HG02798 (cell line): ENCODE results near the gene UNC13A.
A peak's percentile ranks its signal among the peaks of the same experiment; 100 is the strongest.
"Not testable (repeated sequence)": the region's sequence is repeated elsewhere in the genome, so short reads cannot be mapped to it uniquely, and the experiment has no call there.

Experiments
- ATAC-seq: cut with Tn5 transposase; IDR thresholded peaks from one replicate; pipeline ENCODE4 v1.9.1; 2021; ENCODE audit warnings: mild to moderate bottlenecking; ENCODE audit not compliant: unreplicated experiment, poor library complexity

Gene UNC13A

DNA sequence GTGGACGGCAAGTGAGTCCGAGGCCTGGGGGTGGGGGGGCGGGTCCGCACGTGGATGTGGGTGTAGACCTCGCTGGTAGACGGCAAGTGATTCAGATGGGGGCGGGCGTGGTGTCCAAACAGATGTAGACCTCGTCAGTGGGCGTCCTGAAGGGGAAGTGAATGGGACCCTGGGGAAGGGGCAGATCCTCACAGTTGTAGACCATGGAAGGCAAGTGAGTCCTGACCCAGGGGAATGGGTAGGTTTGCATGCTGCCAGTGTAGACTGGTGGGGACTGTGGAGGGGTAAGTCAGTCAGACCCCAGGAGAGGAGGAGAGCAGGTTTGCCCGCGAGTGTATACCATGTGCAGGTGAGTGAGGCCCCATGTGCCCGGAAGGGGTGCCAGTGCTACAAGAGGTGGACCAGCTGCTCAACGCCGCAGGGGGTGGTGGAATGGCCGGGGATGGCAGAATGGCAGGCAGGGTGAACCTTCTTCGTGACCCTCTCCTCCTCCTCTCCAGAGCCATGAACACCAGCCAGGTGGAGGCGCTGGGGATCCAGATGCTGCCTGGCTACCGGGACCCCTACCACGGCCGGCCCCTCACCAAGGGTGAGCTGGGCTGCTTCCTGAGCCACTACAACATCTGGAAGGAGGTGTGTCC, 110.6 kb downstream of the UNC13A start:
- no peak for ATAC-seq

DNA sequence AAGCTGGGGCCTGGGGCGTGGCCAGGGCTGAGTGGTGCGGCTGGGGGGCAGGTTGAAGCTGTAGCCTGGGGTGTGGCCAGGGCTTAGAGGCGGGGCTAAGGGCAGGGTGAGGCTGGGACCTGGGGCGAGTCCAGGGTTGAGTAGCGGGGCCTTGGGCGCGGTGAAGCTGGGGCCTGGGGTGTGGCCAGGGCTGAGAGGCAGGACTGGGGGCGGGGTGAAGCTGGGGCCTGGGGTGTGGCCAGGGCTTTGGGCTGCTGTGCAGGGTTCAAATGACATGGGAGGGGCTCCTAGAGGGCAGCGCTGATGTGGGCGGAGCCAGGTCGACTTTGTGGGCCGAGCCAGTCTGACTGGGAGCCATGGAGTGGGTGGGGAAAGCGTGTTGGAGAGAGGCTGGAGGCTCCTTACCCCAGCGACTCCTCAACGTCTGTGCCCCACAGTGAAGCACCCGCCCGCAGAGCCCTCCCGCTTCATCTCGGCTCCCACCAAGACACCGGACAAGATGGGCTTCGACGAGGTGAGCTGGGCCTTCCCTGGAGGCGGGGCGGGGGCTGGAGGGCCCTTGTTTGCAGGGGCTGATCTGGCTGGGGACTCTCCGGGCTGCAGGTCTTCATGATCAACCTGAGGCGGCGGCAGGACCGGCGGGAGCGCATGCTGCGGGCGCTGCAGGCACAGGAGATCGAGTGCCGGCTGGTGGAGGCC, 111.2 kb downstream of the UNC13A start:
- no peak for ATAC-seq

DNA sequence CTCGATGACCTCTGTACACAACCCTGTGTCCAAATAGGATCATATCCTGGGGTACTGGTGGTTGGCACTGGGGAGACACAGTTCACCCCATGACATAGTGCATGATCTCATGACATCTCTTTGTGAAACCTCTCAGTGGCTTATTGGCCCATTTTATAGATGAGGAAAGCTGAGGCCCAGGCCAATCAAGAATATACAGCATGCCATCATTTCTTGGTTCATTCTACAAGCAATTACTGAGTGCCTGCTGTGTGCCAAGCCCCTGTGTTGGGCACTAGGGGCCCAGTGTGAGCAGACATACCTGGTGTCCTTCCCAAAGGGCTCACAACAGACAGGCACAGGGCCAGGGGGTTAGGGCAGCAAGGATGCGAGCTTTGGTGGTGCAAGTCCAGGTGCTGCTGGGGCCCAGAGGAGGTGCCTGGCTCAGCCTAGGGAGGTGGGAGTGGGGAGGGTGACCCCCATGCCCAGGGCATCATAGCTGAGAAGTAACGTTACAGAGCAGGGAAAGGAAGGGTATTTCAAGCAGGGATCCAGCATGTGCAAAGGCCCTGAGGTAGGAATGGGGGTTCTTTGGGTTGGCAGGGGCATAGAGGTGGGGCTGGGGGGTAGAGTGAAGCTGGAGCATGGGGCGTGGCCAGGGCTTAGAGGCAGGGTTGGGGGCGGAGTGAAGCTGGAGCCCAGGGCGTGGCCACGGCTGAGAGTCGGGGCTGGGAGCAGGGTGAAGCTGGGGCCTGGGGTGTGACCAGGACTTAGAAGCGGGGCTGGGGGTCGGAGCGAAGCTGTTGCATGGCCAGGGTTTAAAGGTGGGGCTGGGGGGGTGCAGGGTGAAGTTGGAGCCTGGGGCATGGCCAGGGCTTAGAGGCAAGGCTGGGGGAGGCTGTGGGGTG, 112.0 kb downstream of the UNC13A start:
- ATAC-seq, result no peak

DNA sequence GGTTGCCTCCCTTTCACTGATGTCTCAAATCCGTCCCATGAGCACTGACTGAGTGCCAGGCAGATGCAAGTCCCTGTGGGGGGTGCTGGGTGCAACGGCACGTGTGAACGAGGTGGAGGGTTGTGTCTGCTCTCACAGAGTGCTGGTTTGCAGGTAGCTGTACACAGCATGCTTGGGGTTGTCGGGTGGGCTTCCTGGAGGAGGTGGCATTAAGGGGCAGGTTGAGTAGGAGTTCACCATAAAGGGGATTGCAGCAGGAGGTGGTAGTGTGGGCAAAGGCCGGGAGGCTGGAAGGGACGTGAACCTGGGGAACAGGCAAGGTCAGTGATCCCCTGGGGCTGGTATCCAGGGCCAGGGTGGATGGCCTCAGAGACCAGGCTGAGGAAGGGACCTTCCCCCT, 115.5 kb downstream of the UNC13A start:
- no peak for ATAC-seq

DNA sequence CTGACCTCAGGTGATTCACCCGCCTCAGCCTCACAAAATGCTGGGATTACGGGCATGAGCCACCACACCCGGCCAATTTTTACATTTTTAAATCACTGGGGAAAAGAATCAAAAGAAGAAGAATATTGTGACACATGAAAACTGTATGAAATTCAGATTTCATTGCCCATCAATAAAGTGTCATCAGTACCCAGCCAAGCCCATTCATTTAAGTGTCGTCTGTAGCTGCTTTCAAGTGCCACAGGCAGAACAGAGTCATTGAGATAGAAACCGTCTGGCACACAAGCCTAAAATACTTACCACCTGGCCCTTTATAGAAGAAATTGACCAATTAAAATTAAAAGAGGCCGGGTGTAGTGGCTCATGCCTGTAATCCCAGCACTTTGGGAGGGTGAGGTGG, 117.4 kb downstream of the UNC13A start:
- ATAC-seq, result no peak

DNA sequence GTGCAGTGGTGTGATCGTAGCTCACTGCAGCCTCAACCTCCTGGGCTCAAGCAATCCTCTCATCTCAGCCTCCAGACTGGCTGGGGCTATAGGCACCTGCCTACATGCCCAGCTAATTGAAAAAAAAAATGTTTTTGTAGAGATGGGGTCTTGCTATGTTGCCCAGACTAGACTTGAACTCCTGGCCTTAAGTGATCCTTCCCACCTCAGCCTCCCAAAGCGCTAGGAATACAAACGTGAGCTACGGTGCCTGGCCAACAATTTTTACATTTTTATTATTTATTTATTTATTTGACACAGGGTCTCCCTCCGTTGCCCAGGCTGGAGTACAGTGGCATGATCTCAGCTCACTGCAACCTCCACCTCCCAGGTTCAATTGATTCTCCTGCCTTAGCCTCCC, 117.9 kb downstream of the UNC13A start:
- not testable (repeated sequence) for ATAC-seq

DNA sequence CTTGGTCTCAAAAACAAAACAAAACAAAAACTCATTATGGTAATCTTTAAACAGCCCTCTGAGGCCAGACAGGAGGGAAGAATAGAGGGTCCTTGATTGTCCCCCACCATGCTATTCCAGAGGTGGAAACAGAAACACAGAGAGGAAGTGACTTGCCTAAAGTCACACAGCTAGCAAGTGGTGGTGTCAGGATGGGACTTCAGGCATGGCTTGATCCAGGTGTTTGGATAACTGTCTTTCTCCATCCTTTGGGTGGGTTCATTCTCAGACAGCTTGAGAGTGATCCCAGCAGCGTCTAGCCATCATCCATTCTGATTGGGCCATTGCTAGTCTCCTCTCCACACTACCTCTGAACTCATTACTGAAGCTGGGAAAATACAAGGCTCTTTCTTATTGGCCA, 120.2 kb downstream of the UNC13A start:
- ATAC-seq, result no peak

DNA sequence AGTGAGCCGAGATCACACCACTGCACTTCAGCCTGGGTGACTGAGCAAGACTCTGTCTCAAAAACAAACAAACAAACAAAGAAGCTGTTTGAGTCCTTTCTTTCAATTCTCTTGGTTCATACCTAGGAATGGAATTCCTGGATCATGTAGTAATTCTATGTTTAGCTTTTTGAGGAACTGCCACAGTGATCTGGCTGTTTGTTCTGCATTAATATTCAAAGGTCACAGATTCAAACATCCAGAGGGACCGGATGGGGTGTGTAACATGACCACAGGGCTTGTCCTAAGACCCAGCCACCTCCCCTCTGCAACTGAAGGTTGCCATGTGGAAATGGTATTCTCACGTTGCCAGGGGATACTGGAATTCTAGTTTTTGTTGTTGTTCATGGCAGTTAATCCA, 122.5 kb downstream of the UNC13A start:
- no peak for ATAC-seq

DNA sequence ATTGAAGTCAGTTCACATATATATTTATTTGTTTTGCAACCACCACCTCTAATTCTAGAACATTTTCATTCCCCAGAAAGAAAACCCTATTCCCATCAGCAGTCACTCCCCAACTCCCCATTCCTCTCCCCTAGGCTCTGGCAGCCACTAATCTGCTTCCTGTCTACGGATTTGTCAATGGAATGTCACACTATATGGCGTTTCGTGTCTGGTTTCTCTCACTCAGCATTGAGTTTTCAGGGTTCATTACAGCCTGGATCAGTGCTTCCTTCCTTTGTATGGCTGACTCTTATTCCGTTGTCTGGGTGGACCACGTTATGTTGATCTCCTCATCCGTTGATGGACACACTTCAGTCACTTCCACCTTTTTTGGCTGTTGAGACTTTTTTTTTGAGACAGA, 123.4 kb downstream of the UNC13A start:
- ATAC-seq, result no peak

DNA sequence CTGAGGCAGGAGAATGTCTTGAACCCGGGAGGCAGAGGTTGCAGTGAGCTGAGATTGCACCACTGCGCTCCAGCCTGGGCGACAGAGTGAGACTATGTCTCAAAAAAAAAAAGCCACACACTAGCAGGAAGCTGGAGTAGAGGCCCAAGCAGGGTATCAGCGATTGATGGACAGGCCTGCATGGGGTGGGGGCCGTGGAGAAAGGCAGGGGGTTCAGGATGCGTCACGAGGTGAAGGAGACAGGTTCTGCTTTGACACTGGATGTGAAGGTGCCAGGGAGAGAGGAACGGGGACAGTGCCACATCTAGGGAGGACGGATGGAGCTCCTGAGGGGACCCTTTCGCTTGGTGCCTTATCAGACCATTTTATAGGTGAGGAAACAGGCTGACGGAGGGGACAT, 125.6 kb downstream of the UNC13A start:
- no peak for ATAC-seq

DNA sequence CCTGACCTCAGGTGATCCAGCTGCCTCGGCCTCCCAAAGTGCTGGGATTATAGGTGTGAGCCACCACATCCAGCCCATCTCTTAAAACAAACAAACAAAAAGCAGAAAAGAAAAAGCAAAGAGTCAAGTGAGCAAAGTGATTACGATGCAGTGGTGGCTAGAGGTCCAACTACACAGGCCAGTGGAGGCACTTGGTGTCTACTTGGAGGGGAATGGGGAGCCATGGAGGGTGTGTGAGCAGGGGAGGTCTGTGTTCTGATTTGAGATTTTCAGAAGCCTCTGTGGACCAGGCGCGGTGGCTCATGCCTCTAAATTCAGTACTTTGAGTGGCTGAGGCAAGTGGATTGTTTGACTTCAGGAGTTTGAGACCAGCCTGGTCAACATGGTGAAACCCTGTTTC, 126.1 kb downstream of the UNC13A start:
- no peak for ATAC-seq

DNA sequence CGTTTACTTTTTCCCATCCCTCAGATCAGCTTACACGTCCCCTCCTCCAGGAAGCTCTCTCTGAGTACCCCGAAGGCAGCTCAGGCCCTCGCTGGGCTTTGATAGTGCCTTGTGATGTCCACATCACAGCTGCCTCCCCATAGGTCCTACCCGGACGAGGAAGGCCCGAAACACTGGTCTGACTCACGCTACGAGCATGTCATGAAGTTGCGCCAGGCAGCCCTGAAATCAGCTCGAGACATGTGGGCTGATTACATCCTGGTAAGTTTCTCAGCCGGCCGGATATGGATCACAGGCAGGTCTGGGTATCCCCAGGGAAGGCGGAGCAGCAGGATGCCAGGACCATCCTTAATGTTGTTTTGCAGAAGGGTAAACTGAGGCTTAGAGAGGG, 128.0 kb downstream of the UNC13A start:
- ATAC-seq, result no peak

DNA sequence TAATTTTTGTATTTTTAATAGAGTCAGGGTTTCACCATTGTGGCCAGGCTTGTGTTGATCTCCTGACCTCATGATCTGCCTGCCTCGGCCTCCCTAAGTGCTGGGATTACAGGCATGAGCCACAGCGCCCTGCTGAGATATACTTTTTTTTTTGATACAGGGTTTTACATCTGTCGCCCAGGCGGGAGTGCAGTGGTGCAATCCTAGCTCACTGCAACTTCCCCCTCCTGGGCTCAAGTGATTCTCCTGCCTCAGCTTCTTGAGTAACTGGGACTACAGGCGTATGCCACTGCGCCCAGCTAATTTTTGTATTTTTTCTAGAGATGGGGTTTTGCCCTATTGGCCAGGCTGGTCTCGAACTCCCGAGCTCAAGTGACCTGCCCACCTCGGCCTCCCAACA, 130.7 kb downstream of the UNC13A start:
- no peak for ATAC-seq

DNA sequence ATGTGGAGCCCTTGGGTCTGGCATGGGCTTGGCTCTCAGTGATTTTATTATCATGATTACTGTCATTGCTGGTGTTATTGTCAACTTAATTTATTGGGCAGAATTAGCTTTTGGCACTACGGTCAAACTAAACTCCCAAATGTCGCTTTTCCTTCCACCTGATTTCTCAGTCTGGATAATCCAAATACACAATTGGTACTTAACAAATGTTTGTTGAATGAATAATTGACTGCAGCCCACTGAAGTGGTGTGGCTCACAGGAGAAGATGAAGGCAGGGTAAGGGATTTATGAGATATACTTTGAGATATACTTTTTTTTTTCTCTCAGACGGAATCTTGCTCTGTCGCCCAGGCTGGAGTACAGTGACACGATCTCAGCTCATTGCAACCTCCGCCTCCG, 131.2 kb downstream of the UNC13A start:
- ATAC-seq, result no peak

DNA sequence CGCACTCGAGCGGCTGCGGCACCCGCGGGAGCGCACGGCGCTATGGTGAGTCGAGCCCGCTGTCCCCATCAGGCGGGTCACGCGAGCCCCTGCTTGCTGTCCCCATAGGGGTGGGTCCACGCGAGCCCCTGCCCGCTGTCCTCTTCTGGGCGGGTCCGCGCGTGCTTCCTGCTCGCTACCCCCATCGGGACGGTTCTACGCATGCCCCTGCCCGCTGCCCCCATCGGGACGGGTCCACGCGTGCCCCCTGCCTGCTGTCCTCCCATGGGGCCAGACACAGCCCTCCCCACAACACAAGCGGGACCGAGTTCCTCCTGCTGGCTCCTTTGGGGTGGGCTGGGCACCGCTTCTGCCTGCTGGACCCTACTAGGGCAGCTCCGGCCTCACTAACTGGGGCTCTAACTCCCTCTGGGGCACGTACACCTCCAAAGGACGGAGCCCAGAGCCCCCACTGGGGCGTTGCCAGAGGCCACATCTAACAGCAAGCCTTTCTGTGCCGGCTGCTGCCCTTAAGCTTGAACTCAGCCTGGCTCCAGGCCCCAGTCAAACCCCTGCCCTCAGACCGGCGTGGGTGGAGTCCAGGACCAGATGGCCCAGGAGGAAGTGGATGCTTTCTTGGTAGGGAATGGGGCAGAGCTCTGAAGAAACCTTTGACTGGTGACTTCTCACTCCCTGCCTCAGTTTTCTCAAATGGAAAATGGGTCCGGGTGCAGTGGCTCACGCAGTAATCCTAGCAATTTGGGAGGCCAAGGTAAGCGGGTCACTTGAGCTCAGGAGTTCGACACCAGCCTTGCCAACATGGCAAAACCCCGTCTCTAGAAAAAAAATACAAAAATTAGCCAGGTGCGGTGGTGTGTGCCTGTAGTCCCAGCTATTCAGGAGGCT, 132.0 kb downstream of the UNC13A start:
- ATAC-seq, result peak; percentile 41

DNA sequence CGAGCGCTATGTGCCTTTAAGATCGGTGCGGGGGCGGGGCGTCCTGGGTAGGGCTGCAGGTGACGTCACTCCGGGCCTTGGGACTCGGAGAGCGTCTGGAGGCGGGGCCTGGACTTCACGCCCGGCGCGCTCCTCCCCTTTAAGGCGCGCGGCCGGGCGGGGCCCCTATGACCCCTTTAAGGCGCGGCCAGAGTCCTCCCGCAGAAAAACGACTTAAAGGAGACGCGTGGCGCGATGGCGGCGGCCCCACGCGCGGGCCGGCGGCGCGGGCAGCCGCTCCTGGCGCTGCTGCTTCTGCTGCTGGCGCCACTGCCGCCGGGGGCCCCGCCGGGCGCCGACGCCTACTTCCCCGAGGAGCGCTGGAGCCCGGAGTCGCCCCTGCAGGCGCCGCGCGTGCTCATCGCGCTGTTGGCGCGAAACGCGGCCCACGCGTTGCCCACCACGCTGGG, 132.7 kb downstream of the UNC13A start, which contains the start of gene COLGALT1:
Gene COLGALT1, plus strand, starts transcription at position 170 of the 449 bp plus-strand sequence. Its CDS starts 65 bp downstream, at position 235.
- ATAC-seq, result peak; percentile 95

DNA sequence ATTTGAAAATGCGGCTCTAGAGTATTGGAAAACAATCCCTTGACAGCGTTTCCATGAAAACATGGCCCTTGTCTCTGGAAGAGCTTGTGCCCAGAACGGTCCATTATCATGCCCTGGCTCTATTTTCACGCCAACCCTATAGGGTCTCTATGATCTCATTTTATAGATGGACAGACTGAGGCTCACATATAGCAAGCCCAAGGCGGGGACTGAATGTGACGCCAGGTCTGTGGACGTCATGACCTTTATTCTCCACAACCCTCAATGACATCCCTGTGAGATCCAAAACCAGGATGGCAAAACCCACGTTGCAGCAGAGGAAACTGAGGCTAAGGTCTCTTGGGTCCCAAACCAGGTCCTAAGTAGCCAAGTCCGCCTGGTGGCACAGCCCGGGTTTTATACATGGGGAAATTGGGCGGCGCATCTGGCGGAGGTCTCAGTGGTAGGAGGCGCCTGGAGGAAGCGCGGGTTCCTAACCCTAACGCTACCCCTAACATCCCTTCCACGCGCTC, 133.1 kb downstream of the UNC13A start:
- ATAC-seq, result no peak

DNA sequence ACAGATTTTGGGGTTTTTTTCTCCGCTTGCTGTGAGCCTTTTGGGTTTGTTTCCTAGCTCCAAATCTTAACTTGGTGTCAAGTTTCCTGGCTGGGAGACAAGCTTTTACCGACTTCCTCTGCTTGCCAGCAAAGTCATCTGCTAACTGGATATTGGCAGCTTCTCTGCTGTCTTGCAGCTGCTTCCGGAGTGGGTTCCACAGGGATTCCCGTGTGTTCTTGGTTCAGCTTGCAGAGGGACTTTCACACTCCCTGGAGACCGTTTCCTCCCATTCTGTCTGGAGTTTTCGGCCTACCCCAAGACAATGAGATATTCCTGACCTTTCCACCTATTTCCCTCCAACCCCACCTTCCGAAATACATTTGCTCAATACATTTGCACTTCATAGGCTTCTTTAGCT, 134.9 kb downstream of the UNC13A start:
- ATAC-seq, result no peak

DNA sequence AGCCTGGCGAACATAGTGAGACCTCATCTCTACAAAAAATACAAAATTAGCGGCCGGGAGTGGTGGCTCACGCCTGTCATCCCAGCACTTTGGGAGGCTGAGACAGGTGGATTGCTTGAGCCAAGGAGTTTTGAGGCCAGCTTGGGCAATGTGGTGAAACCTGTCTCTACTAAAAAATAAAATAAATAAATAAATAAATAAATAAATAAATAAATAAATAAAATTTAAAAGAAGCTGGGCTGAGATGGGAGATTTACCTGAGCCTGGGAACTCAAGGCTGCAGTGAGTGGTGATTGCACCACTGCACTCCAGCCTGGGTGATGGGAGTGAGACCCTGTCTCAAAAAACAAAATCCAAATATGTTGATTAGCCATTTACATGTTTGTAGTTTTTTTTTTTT, 135.4 kb downstream of the UNC13A start:
- not testable (repeated sequence) for ATAC-seq
